GM21529 (cell line): ENCODE results near the gene ARID5B.
A peak's percentile ranks its signal among the peaks of the same experiment; 100 is the strongest.

Source experiments
- ATAC-seq: cut with Tn5 transposase; IDR thresholded peaks from one replicate; pipeline ENCODE4 v1.9.1; 2021; ENCODE audit not compliant: unreplicated experiment

Gene ARID5B

DNA sequence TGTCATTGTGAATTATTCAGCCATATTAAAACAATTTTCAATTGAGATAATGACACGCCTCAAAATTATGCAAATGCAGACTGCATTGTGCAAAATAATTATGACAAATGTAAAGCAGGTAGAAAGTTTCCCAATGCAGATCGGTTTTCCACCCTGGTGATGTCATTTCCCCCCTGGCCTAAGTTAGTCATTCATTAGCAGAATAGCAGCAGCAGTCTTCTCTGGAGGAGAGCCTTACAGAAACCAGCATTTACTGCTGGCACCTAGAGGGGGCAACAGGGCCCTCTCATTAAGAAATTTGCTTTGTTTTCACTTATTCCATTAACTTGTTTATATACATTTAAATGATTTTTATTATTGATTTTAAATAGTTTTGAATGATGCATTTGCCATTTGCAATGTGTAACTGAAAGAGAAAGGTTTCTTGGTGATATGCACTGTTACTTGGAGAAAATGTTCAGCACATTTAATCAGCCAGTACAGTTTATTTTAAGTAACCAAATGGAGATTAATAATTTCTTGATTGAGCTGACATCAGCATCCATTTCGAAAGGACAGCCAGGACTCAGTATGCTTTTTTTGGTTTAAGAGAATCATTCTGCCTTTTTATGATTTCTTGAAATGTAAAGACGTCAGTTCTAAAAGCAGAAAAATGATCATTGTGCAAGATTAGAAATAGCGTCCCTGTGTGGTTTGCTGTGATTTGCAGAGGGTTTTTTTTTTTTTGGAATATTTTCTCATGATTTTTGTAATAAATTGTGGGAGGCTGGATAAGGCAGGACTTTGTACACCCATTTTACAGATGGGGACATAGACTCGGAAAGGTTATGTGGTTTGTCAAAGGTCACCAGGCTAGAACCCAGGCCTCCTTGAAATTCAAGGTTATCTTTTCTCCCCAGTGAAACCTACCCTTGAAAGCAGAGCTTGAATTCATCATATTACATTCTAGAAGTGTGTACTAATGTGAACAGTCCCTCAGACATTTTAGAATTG, 3.5 kb downstream of the ARID5B start:
- ATAC-seq = peak; percentile 46

GRCh38 chr10:61905837-61906561, 4.5 kb downstream of the ARID5B start:
- no peak for ATAC-seq

DNA sequence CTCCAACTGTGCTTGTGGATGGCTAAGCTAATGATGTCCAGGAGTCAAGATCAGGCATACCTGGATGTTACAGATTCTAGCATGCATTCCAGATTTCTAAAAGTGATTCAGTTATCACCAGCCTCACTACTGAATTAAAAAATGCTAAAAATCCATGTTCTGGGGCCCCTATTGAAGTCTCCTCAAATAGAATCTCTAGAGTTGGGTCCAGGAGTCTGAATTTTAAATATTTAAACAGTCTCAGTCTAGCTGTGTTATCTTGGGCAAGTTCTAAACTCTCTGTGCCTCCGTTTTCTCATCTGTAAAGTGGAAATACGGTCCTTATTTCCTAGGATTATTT, 5.0 kb downstream of the ARID5B start:
- ATAC-seq = no peak

DNA sequence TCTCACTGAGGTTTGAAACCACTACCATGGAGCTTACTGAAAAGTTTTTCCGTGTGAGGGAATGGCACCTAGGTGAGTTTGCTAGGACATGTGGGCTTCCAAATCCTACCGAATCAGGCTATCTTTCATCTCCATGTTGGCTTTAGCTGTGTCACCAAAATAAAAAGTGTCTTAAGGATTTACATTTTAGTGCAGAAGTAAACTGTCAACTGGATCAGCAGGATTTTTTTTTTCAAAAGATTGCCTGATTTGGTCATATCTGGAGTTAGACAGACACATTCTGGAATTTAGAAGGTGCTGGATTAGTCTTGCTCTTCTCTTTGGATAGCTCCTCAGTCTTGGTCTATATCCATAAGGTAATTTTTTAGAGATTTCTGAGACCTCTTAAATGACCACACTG, 5.5 kb downstream of the ARID5B start:
- no peak for ATAC-seq

- ATAC-seq = no peak
Measured at GRCh38 chr10:61907587-61907986, 6.1 kb downstream of the ARID5B start.

DNA sequence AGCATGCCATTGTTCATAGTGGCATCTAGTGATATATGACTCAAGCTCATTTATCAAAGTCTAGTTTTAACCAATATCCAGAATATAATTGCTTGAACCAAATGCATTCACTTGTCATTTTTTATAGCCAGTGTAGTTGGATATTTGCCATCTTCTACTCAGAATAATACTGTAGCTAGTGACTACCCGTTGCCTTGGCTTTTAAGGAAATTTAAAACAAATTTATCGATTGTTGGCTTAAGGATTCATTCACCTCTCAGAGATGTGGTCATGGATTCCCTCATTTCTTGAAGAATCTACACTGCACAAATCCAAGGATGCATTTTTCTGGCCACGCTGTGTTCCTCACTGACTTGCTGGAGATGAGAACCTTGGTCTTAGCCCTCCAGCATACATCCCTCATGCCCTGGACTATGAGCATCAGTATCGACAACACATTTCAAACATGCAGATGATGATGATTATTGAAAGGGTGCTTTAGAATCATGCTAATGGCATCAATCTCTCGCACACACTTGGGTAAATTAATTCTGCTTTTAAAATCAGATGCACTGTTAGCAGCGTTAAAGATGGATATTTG, 8.8 kb downstream of the ARID5B start:
- ATAC-seq = no peak

GRCh38 chr10:61910894-61911293, 9.4 kb downstream of the ARID5B start:
- ATAC-seq = no peak

- ATAC-seq = no peak
Measured at GRCh38 chr10:61911425-61911824, 9.9 kb downstream of the ARID5B start.

GRCh38 chr10:61912981-61913380, 11.5 kb downstream of the ARID5B start:
- no peak for ATAC-seq

DNA sequence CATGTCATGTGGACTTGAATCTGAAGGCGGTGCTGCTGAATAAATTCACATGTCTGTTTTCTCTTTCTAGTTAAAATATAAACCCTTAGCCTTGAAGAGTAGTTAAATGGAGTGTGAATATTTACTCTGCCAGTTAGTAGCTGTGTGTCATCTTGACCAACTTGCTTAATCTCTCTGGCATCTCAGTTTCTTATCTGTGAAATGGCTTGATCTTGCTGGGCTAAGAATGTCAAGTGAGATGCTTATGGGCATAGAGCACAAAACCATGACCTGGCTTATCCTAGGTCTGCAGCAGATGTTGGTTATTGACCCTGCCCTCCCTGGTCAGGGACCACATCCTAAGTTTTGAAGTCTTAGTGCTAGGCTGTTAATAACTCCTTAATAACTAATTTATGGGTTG, 16.6 kb downstream of the ARID5B start:
- ATAC-seq = no peak

DNA sequence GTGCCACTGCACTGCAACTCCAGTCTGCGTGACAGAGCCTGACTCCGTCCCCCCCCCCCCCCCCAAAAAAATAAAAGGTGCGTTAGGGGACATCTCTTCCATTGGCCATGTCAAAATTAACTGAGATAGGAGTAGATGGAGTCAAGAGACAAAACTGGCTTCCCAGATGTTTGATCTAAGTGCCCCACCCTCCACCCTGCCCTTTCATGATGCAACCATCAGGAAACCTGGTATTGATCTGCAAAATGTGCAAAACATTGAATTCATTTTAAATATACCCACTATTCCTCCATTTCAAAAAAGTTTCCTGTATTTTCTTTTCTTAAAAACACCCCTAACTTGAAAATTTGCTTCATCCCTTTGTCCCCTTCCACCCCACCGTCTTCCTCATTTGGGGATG, 17.5 kb downstream of the ARID5B start:
- ATAC-seq = no peak

- no peak for ATAC-seq
Measured at GRCh38 chr10:61919646-61920215, 18.2 kb downstream of the ARID5B start.

DNA sequence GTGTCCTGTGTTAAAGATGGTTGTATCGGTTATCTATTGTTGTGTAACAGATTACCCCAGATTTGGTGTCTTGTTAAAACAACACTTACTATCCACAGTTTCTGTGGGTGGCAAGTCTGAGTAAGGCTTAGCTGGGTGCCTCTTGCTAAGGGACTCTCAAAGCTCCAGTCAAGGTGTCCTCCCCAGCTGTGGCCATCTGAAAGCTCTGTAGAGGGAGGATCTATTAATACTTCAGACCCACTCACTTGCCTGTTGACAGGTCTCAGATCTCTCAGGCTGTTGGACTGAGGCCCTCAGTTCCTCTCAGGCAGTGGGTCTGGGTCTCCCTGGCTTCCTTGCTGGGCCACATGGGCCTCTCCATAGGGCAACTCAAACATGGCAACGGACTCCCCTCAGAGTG, 19.6 kb downstream of the ARID5B start:
- no peak for ATAC-seq

DNA sequence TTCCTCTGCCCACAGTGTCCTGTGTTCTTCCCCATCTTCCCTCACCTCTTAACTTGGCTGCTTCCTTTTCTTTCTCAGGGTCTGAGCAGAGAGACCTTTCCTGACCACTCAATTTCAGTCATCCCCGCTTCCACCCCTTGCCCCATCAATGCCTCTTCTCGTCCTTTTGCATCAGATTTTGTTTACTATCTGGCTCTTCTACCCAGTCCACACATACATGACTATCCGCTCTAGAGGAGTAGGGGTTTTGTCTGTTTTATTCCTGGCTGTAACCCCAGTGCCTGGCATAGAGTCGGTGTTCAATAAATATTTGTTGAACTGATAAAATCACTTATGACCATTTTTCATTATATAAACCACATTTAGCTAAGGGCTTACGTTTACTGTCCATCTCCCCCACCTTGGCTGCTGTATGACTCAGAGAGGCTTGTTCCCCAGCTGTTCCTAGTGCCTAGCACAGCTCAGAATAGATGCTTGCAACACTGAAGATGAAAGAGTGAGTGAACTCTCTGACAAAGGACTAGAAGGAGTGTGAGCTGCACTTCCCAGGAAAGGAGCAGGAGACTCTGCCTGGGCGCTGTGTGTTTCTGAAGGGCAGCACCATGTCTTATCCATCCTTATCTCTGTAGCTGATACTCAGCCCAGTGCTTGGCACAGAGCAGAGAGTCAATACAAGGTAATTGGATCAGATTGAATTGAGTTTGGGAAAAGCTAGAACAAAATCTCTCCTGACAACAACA, 21.9 kb downstream of the ARID5B start:
- no peak for ATAC-seq

GRCh38 chr10:61923950-61924274, 22.4 kb downstream of the ARID5B start:
- no peak for ATAC-seq

DNA sequence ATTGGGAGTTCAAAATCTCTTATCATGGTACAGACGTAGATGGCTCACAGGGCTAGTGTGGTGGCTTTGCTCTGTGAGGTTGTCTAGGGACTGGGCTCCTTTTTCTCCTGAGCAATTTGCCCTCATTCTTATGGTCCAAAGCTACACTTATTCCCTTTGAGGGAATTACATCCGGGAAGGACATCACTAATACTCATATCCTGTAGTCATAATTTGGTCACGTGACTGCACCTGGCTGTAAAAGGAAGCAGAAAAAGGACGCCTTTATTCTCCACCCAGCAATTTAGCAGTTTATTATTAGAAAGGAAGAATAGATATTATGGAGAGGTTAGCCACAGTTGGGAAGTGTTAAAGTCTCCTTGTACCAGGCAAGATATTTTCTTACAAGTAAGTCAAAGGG, 28.1 kb downstream of the ARID5B start:
- ATAC-seq = no peak

DNA sequence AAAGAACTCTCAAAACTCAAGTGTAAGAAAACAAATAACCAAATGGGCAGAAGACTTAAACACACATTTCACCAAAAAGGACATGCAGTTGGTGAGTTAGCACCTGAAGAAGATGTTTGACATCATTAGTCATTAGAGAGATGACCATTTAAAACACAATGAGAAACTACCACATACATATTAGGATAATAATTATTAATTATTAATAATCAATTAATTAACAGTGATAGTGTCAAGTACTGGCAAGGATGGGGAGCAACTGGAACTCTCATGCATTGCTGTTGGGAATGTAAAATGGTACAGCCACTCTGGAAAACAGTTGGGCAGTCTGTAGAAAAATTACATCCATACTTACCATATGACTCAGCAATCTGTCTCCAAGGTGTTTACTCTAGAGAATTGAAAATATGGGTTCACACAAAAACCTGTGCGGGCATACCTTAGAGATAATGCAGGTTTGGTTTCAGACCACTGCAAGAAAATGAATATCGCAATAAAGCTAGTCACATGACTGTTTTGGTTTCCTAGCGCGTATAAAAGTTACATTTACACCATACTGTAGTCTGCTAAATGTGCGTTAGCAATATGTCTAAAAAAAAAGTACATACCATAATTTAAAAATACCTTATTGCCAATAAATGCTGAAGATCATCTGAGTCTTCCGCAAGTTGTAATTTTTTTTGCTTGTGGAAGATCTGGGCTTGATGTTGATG, 30.3 kb downstream of the ARID5B start:
- no peak for ATAC-seq

DNA sequence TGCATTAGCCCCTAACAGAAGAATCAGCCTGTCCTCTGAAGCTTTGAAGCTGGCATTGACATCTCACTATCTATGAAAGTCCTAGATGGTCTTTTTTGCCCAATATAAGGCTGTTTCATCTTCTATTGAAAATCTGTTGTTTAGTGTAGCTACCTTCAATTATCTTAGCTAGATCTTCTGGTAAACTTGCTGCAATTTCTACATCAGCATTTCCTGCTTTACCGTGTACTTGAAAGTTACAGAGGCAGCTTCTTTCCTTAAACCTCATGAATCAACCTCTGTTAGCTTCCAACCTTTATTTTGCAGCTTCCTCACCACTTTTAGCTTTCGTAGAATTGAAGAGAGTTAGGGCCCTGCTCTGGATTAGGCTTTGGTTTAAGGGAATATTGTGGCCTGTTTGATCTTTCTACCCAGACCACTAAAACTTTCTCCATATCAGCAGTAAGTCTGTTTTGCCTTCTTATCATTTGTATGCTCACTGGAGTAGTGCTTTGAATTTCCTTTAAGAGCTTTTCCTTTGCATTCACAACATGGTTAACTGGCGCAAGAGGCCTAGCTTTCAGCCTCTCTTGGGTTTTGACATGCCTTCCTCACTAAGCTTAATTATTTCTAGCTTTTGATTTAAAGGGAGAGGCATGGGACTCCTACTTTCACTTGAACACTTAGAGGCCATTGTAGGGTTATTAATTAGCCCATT, 32.5 kb downstream of the ARID5B start:
- no peak for ATAC-seq

GRCh38 chr10:61935077-61935476, 33.6 kb downstream of the ARID5B start:
- ATAC-seq = no peak

- no peak for ATAC-seq
Measured at GRCh38 chr10:61936770-61937169, 35.3 kb downstream of the ARID5B start.
